ENCODE data around the gene MAEA. TPM values are rescaled to one million over a fixed set of nuclear protein-coding genes. Genes with fewer than 3 reads are reported as not detected.

The MAEA gene
- total and polyA plus RNA-seq, 9 donors: 23.8 to 71.3 (median 56.7) TPM

DNA sequence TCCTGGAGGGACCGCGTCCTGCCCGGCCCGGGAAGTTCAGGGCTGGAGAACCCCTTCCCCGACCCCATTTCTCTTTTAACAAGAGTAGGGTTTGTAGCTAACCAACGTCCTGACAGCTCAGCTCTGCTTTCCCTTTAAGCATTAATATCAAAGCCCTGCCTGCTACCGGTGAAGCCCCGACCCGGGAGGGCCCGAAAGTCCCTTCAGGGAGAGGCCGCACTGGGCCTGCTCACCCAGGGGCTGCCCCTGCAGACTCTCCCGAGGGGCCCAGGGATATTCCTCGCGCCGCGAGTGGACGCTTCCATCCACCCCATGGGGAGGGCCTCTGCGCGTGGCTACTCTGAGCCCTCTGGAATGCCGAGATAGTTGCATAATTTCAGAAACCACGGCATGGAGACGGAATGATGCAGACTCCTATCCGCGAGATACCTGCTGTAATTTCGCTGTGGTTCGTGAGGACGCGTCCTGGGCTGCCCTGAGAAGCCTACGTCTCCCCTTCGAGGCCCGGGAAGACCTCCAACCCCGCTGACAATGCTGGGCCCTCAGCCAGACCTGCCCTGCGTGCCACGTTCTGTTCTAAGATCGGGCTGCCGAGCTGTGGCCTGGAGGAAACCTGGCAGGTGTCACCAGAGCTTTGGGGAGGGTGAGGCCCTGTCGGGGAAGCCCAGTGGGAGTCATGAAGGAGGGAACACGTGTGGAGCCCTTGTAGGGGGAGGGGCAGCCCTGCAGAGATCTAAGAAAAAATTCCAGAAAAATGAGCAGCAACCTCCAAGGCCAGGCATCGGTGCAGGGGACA is 39.8 kb upstream of the MAEA start:
- intact Hi-C loops (cut with DNase I): loop anchor here (2.0 to 5.0 kb wide), 5 partner anchors 38 to 97 kb away; partner anchors contain the start of genes UVSSA (in 3 of the 4) and SPON2 (in 1 of the 4)
- H3K36me3 ChIP-seq: no peaks in the 10 kb centered on the region
- H3K4me1 ChIP-seq (ENCODE audit: insufficient read depth): peaks cover 31% of the 10 kb centered on the region
- TF ChIP-seq POLR2A (IDR thresholded peaks at IDR 0.05): peak; percentile 17
- no peak for TF ChIP-seq EP300 (IDR thresholded peaks at IDR 0.05)
- WGBS, 3 donors: 24 to 30% (median 28%) methylated on average over 32 to 39 of the region's 39 CpGs
- H3K9me3 ChIP-seq: no peaks in the 10 kb centered on the region
- peak overlapping the region; percentile 76 to 97 for H3K27ac ChIP-seq
- peak; percentile 57 to 68 (median 64) for DNase-seq
- peak overlapping the region; percentile 83 for H3K4me3 ChIP-seq
- H3K27me3 ChIP-seq: no peaks in the 10 kb centered on the region

DNA sequence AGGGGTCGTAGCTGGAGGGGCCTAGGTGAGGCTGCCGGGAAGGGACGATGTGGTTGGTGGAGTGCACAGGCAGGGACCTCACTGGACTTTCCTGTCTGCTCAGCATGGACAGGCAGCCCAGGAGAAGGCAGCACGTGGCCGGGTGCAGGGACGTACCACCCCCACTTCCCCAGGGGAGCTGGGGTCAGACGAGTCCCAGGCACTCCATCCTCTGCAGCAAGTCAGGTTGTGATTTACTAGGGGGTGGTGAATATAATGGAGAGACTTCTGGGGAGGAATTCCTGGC is 39.2 kb upstream of the MAEA start:
- WGBS, 3 donors: 93 to 94% (median 94%) methylated on average over 7 of the region's 7 CpGs
- intact Hi-C loops (cut with DNase I): no loop called here
- peak overlapping the region in 1 of 2 donors; percentile 97 for H3K27ac ChIP-seq

DNA sequence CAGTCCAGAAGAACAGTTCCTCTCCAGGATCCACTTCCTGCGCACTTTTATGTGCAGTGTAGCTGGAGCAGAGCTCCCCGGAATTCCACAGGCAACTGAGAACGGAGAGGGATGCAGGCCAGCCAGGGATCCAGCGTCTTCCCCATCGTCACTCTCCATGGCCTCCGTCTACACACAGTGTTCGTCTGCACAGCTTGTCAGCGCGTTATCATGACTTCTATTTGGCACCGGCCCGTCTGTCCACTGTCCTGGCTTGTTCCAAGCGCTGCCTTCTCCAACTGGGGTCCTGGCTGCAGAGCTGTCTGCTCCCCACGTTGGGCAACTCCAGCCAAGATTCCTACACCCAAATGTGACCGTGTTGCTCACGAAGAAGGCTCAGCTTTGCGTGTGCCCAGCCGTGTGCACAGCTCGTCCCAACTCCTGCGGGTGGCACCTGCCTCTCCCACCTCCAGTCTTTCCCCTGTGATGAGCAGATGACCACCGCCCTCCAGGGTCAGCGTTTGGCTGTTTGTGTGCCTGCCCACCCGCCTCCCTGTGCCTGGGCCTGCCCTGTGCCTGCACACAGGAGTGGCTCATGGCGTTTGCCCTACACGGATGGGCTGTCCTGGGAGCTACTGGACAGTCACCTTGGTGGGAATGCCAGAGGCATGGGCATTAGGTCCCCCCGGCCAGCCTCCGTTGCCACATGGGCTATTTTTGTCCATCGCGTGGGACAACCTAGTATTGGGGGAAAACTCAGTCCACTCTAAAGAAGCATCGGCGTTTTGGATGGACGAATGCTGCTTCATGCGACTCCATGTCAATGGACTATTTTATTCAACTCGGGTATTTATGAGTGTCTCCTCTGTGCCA is 38.5 kb upstream of the MAEA start:
- TF ChIP-seq POLR2A (IDR thresholded peaks at IDR 0.05): no peak
- TF ChIP-seq, protein P1, sequence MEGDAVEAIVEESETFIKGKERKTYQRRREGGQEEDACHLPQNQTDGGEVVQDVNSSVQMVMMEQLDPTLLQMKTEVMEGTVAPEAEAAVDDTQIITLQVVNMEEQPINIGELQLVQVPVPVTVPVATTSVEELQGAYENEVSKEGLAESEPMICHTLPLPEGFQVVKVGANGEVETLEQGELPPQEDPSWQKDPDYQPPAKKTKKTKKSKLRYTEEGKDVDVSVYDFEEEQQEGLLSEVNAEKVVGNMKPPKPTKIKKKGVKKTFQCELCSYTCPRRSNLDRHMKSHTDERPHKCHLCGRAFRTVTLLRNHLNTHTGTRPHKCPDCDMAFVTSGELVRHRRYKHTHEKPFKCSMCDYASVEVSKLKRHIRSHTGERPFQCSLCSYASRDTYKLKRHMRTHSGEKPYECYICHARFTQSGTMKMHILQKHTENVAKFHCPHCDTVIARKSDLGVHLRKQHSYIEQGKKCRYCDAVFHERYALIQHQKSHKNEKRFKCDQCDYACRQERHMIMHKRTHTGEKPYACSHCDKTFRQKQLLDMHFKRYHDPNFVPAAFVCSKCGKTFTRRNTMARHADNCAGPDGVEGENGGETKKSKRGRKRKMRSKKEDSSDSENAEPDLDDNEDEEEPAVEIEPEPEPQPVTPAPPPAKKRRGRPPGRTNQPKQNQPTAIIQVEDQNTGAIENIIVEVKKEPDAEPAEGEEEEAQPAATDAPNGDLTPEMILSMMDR (IDR thresholded peaks at IDR 0.05): no peak
- TF ChIP-seq EP300 (IDR thresholded peaks at IDR 0.05): no peak

More for the DNA sequence above, 39.2 kb upstream of the MAEA start:
- H3K36me3 ChIP-seq: no peaks in the 10 kb centered on the region
- H3K4me1 ChIP-seq (ENCODE audit: insufficient read depth): peaks cover 25% of the 10 kb centered on the region
- no peak for DNase-seq
- no peaks in the 10 kb centered on the region for H3K9me3 ChIP-seq
- no peaks in the 10 kb centered on the region for H3K27me3 ChIP-seq
- no peak overlapping the region for H3K4me3 ChIP-seq
- TF ChIP-seq POLR2A (IDR thresholded peaks at IDR 0.05): no peak
- TF ChIP-seq, protein P1 (IDR thresholded peaks at IDR 0.05): no peak
- no peak for TF ChIP-seq EP300 (IDR thresholded peaks at IDR 0.05)

DNA sequence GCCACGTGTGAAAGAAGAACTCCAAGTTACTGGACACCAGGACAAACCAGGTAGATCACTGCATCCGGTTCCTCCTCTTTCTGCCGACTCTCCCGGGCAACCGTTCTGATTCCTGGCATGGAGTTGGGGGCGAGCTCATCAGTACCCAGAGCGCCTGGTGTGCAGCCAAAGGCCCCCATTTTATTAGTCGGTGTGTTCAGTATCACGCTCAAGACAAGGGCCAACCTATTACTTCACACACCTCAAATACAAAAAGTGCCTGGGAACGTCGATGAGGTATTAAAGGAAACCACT is 38.0 kb upstream of the MAEA start:
- H3K27me3 ChIP-seq: no peaks in the 10 kb centered on the region
- 92 to 97% (median 95%) methylated on average over 11 of the region's 11 CpGs for WGBS, 3 donors
- no peak overlapping the region for H3K27ac ChIP-seq
- DNase-seq: peak in 1 of 5 donors; percentile 22
- no peak for TF ChIP-seq POLR2A (IDR thresholded peaks at IDR 0.05)
- TF ChIP-seq, protein P1 (IDR thresholded peaks at IDR 0.05): no peak
- TF ChIP-seq EP300 (IDR thresholded peaks at IDR 0.05): no peak
- H3K36me3 ChIP-seq: no peaks in the 10 kb centered on the region
- peaks cover 14% of the 10 kb centered on the region for H3K4me1 ChIP-seq (ENCODE audit: insufficient read depth)
- H3K9me3 ChIP-seq: no peaks in the 10 kb centered on the region
- H3K4me3 ChIP-seq: no peak overlapping the region
- intact Hi-C loops (cut with DNase I): no loop called here

More for the DNA sequence above, 38.5 kb upstream of the MAEA start:
- intact Hi-C loops (cut with DNase I): no loop called here
- Histone ChIP-seq H3K36me3 (no peaks in the 10 kb centered on the region), H3K9me3 (no peaks in the 10 kb centered on the region), H3K27me3 (no peaks in the 10 kb centered on the region), H3K4me3 (no peak overlapping the region), H3K27ac (no peak overlapping the region), H3K4me1 (ENCODE audit: insufficient read depth) (peaks cover 18% of the 10 kb centered on the region)
- 96 to 98% (median 97%) methylated on average over 33 of the region's 33 CpGs for WGBS, 3 donors
- DNase-seq: peak in 4 of 5 donors; percentile 15 to 38 (median 32)

Data from ovary (tissue), 9 donors.